ENCODE results near the gene SH3GLB2. TPM values are rescaled to one million over a fixed set of nuclear protein-coding genes. Genes with fewer than 3 reads are reported as not detected.

Gene SH3GLB2
- total RNA-seq (2014; rRNA removed; shearing (Covaris generic)) = 79.1 and 80.1 TPM in 2 replicates

DNA sequence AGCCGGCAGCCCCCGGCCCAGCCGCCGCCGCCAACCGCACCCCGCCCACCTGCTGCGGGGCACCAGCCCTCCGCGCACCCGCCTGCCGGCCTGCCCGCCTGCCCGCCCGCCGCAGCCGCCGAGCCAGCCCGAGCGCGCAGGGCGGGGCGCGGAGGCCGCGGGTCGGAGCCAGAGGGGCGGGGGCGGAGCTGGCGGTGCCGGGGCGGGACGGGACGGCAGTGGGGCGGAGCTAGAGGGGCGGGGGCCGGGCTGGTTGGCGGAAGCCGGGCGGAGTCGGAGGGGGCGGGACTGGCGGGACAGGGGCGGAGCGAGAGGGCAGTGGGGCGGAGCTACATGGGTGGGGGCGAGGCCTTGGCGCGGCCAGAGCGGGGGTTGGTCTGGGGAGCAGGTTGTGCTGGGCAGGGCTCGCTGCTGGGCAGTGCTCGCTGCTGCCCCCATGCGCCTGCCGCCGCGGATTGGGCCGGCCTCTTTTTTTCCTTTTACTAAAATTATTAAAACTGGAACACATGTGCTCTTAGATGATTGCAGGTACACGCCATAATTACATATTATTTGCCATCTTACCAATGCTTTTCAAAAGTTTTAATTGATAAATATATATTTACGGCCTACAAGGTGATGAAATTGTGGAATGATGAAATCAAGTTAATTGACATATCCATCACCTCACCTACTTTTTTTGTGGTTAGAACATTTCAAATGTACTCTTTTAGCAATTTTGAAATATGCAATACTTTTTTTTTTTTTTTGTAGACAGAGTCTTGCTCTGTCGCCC is at the start of gene SH3GLB2:
TSS of gene SH3GLB2 (minus strand) at position 140 of the 775 bp plus-strand sequence. CDS start 177 bp downstream, outside the sequence.
- peak; percentile 100 for DNase-seq
- Histone ChIP-seq H3K4me3 (ENCODE audit: insufficient read depth, low read depth, low read length) (peak within 1 kb of the TSS; percentile 87), H3K36me3 (replicated peaks; ENCODE audit: control insufficient read depth, insufficient read depth, low read length) (no peaks in the 10 kb centered on the region; the same call in 1 of the 2 replicates), H3K27me3 (ENCODE audit: control insufficient read depth, insufficient read depth, low read length) (no peaks in the 10 kb centered on the region)

DNA sequence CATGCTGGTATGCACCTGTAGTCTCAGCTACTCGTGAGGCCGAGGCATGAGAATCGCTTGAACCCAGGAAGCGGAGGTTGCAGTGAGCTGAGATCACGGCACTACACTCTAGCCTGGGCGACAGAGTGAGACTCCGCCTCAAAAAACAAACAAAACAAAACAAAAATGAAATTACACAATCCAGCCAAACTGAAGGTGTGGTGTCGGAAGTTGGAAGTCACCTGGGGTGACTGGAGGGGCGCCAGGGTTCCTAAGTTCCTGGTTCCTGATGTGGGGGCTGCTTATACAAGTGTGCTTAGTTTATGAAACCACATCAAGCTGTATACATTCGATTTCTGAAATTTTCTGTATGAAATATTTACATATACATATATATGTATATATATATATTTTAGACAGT is 49.1 kb upstream of the SH3GLB2 start:
- Histone ChIP-seq H3K27me3 (ENCODE audit: control insufficient read depth, insufficient read depth, low read length) (no peaks in the 10 kb centered on the region), H3K36me3 (replicated peaks; ENCODE audit: control insufficient read depth, insufficient read depth, low read length) (no peaks in the 10 kb centered on the region), H3K4me3 (ENCODE audit: insufficient read depth, low read depth, low read length) (no peak overlapping the region)
- DNase-seq = no peak

DNA sequence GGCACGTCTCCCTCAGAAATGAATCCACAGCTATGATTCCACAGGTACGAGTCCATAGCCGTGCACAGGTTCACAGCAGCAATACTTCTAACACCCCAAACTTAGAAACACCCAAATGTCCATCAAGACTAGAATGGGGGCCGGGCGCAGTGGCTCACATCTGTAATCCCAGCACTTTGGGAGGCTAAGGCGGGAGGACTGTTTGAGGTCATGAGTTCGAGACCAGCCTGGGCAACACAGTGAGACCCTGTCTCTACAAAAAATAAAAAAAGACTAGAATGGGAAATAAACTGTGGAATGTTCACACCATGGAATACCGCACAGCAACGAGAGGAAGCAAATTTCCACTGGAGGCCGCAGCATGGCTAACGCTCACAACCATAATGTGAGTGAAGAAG is 48.5 kb upstream of the SH3GLB2 start:
- no peak for DNase-seq
- H3K27me3 ChIP-seq (ENCODE audit: control insufficient read depth, insufficient read depth, low read length) = no peaks in the 10 kb centered on the region
- no peaks in the 10 kb centered on the region for H3K36me3 ChIP-seq (replicated peaks; ENCODE audit: control insufficient read depth, insufficient read depth, low read length)
- no peak overlapping the region for H3K4me3 ChIP-seq (ENCODE audit: insufficient read depth, low read depth, low read length)

DNA sequence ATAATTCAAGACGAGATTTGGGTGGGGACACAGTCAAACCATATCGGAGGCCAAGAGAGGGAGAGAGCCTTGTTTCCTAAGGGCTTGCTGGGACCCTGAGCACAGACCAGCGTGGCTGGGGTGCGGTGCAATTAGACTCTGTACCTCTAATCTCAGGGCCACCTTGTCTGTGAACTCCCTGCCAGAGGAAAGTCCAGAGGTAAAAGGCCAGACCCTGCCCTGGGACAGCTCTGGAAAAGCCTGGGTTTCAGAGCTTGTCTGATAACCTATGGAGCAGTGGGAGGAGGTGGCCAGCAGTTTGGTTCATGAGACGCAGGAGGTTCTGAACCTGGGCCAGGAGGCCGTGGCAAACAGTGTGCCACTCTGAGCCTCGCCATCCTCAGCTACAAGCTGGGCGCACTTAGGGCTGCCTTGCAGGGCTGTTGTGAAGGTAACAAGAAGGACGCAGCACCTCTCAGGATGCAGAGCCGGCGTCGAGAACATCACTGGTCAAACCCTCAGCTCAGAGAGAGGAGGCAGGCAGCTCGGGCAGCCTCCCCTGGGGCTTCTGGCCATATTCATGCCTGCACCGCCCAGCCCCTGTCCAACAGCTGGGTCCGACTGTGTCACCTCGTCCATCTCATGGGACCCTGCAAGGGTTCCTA is 48.0 kb upstream of the SH3GLB2 start:
- H3K4me3 ChIP-seq (ENCODE audit: insufficient read depth, low read depth, low read length) = no peak overlapping the region
- H3K36me3 ChIP-seq (replicated peaks; ENCODE audit: control insufficient read depth, insufficient read depth, low read length) = no peaks in the 10 kb centered on the region
- no peak for DNase-seq
- H3K27me3 ChIP-seq (ENCODE audit: control insufficient read depth, insufficient read depth, low read length) = no peaks in the 10 kb centered on the region

DNA sequence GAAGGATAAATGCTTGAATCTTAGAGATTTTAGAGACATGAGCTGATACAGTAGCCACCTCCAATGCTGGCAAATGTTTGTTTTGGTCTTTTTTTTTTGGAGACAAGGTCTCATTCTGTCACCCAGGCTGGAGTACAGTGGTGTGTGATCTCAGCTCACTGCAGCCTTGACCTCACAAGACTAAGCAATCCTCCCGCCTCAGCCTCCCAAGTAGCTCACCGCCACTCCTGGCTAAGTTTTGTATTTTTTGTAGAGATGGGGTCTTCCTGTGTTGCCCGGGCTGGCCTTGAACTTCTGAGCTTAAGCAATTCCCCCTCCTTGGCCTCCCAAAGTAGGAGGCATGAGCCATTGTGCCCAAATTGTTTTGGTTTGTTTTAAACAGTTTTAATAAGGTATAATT is 46.0 kb upstream of the SH3GLB2 start:
- DNase-seq = no peak
- Histone ChIP-seq H3K27me3 (ENCODE audit: control insufficient read depth, insufficient read depth, low read length) (no peaks in the 10 kb centered on the region), H3K4me3 (ENCODE audit: insufficient read depth, low read depth, low read length) (no peak overlapping the region), H3K36me3 (replicated peaks; ENCODE audit: control insufficient read depth, insufficient read depth, low read length) (no peaks in the 10 kb centered on the region)

DNA sequence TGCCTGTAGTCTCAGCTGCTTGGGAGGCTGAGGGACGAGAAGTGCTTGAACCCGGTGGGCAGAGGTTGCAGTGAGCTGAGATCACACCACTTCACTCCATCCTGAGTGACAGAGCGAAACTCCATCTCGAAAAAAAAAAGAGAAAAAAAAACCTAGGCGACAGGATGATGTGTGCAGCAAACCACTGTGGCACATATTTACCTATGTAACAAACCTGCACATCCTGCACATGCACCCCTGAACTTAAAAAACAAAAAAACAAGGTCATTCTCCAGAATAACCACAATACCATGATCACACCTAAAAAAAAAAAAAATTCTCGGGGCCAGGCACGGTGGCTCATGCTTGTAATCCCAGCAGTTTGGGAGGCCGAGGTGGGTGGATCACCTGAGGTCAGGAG is 45.3 kb upstream of the SH3GLB2 start:
- Histone ChIP-seq H3K27me3 (ENCODE audit: control insufficient read depth, insufficient read depth, low read length) (no peaks in the 10 kb centered on the region), H3K4me3 (ENCODE audit: insufficient read depth, low read depth, low read length) (no peak overlapping the region), H3K36me3 (replicated peaks; ENCODE audit: control insufficient read depth, insufficient read depth, low read length) (peaks cover 4% of the 10 kb centered on the region)
- no peak for DNase-seq

DNA sequence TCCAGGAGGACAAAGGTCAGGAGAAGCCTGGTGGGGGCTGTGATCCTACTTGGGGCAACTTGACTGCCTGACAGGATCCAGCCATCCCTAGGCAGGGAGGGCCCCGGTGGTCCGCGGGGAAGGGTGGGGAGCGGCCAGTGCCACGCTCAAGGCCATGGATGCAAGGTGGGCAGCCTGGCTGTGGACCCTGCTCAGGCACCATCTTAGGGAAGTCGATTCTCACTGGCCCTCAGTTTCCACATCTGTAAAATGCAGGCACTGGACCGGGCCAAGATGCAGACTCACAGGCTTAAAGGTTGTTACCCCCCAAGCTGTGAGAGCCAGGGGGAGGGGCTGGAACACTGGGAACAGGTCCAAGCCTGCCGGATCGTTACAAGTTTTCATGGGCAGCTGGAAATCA is 44.0 kb upstream of the SH3GLB2 start:
- Histone ChIP-seq H3K27me3 (ENCODE audit: control insufficient read depth, insufficient read depth, low read length) (no peaks in the 10 kb centered on the region), H3K4me3 (ENCODE audit: insufficient read depth, low read depth, low read length) (no peak overlapping the region), H3K36me3 (replicated peaks; ENCODE audit: control insufficient read depth, insufficient read depth, low read length) (peaks cover 9% of the 10 kb centered on the region)
- peak; percentile 64 for DNase-seq

DNA sequence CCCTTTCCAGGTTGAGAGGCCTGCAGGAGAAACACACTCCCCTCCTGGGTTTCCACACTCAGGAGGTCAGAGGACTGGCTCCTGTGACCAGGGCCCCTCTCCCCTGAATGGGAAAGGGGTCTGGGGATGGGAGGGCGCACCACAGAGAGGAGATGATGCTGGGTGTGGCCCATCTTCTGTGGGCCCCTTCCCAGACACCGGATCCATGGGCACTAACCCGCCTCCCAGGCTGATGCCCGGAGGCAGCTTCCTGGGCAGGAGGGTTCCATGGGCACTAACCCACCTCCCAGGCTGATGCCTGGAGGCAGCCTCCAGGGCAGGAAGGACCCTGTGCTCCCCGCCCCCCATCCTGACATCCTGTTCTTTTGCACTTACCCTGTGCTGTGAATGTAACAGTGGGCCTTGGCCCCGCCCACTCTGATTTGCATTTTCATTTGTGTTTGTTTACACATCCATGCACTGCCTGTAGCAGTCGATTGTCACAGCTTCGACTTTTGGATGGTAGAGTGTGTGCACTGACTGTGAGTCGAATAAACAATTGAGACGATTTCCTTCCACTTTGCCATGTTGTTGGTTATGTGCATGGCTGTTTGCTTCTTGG is 43.5 kb upstream of the SH3GLB2 start:
- peaks cover 9% of the 10 kb centered on the region for H3K36me3 ChIP-seq (replicated peaks; ENCODE audit: control insufficient read depth, insufficient read depth, low read length)
- DNase-seq = peak; percentile 90
- no peaks in the 10 kb centered on the region for H3K27me3 ChIP-seq (ENCODE audit: control insufficient read depth, insufficient read depth, low read length)
- H3K4me3 ChIP-seq (ENCODE audit: insufficient read depth, low read depth, low read length) = no peak overlapping the region

DNA sequence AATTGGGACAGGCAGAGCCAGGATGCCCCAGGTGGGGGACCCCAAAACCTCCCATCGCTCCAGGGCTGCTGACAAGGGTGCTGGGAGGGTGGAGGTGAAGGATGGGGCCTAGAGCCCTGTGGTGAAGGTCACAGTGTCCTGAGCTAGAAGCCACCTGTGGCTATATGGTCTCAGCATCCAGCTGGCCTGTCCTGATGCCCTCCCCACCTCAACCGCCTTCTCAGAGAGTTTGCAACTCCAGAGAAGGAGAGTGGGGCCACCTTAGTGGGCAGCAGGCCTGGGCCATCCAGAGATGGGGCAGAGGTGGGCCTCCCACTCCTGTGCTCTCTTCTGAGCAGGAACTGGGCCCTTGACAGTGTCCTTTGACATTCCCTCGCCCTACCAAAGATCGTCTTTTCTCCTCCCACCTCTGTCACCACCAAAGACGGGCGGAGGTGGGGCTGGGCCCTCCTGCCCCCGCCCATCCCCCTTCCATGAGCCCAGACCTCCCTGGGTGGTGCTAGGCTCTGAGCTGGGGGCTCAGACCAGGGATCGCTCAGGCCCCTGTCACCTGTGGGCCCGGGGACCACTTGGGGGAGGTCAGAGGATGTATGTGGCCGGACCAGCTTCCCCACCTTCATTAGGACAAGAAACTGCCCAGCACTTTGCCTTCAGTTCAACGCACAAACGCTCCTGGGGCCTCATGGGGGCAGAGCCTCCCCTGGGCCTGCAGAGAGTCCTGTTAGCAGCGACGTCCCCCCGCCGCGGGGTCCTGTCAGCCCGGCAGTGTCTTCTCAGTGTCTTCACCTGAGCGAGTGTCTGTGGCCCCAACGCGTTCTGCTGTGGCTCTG is 42.8 kb upstream of the SH3GLB2 start:
- peak; percentile 71 for DNase-seq
- no peak overlapping the region for H3K4me3 ChIP-seq (ENCODE audit: insufficient read depth, low read depth, low read length)
- H3K36me3 ChIP-seq (replicated peaks; ENCODE audit: control insufficient read depth, insufficient read depth, low read length) = peaks cover 9% of the 10 kb centered on the region
- no peaks in the 10 kb centered on the region for H3K27me3 ChIP-seq (ENCODE audit: control insufficient read depth, insufficient read depth, low read length)

DNA sequence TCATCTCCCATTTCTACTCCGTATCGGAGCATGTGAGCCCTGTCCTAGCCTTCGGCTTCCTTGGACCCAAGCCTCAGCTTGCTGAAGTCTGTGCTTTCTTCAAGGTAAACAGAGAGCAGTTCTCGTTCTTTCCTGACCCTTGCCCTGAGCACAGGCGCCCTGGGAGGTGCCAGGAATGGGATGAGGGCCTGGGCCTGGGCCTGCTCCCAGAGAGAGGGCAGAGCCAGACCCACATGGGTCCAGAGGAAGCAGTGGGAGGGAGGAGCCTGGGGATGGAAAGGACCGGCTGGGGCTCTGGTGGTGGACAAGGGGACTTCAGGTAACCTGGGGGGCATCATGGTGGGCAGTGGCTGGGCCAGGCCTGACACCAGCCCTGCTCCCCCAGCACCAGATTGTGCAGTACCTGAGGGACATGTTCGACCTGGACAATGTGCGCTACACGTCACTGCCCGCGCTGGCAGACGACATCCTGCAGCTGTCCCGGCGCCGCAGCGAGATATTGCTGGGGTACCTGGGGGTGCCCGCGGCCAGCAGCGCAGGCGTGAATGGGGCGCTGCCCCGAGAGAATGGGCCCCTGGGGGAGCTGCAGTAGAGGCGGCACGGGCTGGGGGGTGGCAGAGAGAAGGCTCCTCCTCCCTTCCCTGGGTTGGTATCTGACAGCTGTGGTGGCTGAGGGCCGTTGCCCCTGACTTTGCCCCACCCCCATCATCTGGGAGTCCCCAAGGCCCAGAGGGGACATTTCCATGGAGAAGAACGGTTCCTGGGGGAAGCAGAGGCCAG is 41.9 kb upstream of the SH3GLB2 start:
- DNase-seq = no peak
- no peaks in the 10 kb centered on the region for H3K27me3 ChIP-seq (ENCODE audit: control insufficient read depth, insufficient read depth, low read length)
- H3K4me3 ChIP-seq (ENCODE audit: insufficient read depth, low read depth, low read length) = no peak overlapping the region

DNA sequence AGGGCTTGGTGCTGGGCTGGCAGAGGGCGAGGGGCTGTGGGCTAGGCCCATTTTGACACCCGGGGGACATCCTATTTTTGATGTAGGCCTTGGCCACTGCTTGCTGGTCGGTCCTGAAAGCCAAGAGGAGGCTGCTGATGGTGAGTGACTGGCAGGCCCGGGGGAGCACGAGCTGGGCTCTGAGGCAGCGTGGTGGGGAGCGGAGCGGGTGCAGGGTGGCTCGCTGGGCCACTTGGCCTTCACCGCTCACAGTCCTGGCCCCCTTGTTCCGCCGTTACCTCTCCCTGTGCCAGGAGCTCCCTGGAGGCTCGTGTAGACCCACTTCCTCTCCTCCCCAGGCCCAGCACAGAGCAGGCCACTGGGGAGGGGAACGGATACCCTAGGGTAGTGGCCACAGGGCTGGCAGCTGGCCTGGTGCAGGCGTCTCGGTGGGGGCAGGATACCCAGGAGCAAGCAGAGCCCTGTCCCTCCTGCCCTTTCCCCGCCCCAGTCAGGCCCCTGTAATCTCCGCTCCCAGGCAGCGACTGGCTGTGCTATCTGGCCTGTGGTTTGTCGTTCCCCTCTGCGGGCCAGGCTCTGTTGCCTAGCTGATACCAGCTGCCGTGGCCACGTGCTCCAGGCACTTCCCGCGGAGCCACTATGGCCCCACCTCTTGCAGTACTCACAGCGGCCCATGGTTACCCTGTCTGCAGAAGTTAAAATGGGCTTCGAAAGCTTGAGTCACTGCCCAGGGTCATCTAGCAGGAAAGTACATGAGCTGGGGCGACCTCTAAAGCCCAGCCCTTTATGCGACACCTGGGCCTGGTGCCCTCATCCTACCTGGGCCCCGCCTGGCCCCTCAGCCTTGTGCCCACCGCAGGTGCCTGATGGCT is 41.1 kb upstream of the SH3GLB2 start:
- H3K36me3 ChIP-seq (replicated peaks; ENCODE audit: control insufficient read depth, insufficient read depth, low read length) = peaks cover 11% of the 10 kb centered on the region
- DNase-seq = no peak
- H3K27me3 ChIP-seq (ENCODE audit: control insufficient read depth, insufficient read depth, low read length) = no peaks in the 10 kb centered on the region
- H3K4me3 ChIP-seq (ENCODE audit: insufficient read depth, low read depth, low read length) = no peak overlapping the region

More for the DNA sequence above, 41.9 kb upstream of the SH3GLB2 start:
- H3K36me3 ChIP-seq (replicated peaks; ENCODE audit: control insufficient read depth, insufficient read depth, low read length) = peaks cover 9% of the 10 kb centered on the region

DNA sequence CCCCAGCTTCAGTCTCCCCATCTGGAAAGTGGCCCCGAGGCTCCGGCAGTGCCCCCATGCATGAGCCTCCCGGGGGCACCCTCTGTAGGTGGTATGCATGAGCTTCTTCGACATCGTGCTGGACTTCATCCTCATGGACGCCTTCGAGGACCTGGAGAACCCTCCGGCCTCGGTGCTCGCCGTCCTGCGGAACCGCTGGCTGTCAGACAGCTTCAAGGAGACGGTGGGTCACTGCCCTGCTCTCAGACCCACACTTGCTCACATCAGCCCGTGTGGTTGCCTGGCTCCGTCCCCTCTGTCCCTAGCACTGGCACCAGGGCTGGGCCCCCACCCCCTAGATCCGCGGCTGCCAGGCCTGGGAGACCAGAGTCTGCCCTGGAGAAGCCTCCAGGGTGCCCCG is 40.0 kb upstream of the SH3GLB2 start:
- Histone ChIP-seq H3K4me3 (ENCODE audit: insufficient read depth, low read depth, low read length) (no peak overlapping the region), H3K27me3 (ENCODE audit: control insufficient read depth, insufficient read depth, low read length) (no peaks in the 10 kb centered on the region), H3K36me3 (replicated peaks; ENCODE audit: control insufficient read depth, insufficient read depth, low read length) (peaks cover 14% of the 10 kb centered on the region)
- DNase-seq = no peak

DNA sequence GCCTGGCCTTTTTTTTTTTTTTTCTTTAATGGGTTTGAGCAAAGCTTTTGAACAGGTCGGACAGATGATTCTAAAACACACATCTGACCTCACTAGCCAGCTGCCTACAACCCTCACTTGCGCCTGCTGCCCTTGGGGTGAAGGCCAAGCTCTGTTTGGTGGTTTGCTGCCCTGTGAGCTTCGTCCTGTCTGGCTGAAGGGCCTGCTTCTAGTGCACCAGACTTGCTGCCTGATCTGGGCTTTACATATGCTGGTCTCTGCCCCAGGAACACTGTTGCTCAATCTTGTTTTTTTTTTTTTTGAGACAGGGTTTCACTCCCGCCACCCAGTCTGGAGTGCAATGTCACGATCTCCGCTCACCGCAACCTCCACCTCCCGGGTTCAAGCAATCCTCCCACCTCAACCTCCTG is 36.4 kb upstream of the SH3GLB2 start:
- Histone ChIP-seq H3K36me3 (replicated peaks; ENCODE audit: control insufficient read depth, insufficient read depth, low read length) (peaks cover 19% of the 10 kb centered on the region), H3K4me3 (ENCODE audit: insufficient read depth, low read depth, low read length) (no peak overlapping the region), H3K27me3 (ENCODE audit: control insufficient read depth, insufficient read depth, low read length) (no peaks in the 10 kb centered on the region)
- no peak for DNase-seq
